ENCODE measurements around the gene DPM2. TPM values are rescaled to one million over a fixed set of nuclear protein-coding genes. Genes with fewer than 3 reads are reported as not detected.

DPM2 gene
- total and polyA plus RNA-seq, 2 of the 4 experiments (the other 2 are of a cell fraction): 10.8 to 60.6 TPM

GRCh38 chr9:127945942-127946341 is 8.3 kb upstream of the DPM2 start:
- no peak for DNase-seq
- ChIA-PET POLR2A (ENCODE audit: unreplicated experiment) (no interaction called here), CTCF (no interaction called here)
- Histone ChIP-seq H3K4ac (ENCODE audit: low read depth, low read length) (no peak overlapping the region), H4K91ac (ENCODE audit: insufficient read depth, low read depth, low read length) (no peak overlapping the region), H3K36me3 (ENCODE audit: control insufficient read depth, insufficient read depth, low read length) (peaks cover 33% of the 10 kb centered on the region), H3K27me3 (ENCODE audit: control insufficient read depth, insufficient read depth, low read length) (no peaks in the 10 kb centered on the region), H3K14ac (replicated peaks; ENCODE audit: low read depth, low read length) (no peak overlapping the region), H2BK15ac (ENCODE audit: low read depth, low read length) (no peak overlapping the region), H3K27ac (ENCODE audit: insufficient read depth, low read length) (no peak overlapping the region), H3K4me2 (ENCODE audit: low read depth, low read length) (no peak overlapping the region), H2AK5ac (ENCODE audit: low read depth, low read length) (no peak overlapping the region), H3K4me1 (ENCODE audit: control insufficient read depth, insufficient read depth, low read length) (peaks cover 5% of the 10 kb centered on the region; the same call in 1 of the 2 replicates), H3K56ac (ENCODE audit: extremely low read depth, insufficient read depth, low read length) (no peak overlapping the region), H2AFZ (replicated peaks; ENCODE audit: low read length, poor library complexity) (no peak overlapping the region), H4K20me1 (ENCODE audit: insufficient read depth, low read length) (peaks cover 12% of the 10 kb centered on the region), H3K23ac (ENCODE audit: low read depth, low read length) (no peak overlapping the region), H3K9me3 (ENCODE audit: control insufficient read depth, insufficient read depth, low read length) (no peaks in the 10 kb centered on the region), H3K9ac (ENCODE audit: low read depth, low read length) (no peak overlapping the region), H2BK5ac (ENCODE audit: low read depth, low read length, poor library complexity, severe bottlenecking) (no peak overlapping the region), H2BK20ac (ENCODE audit: low read depth, low read length) (no peak overlapping the region), H2AK9ac (replicated peaks; ENCODE audit: low read depth, low read length, poor library complexity) (peak overlapping the region; percentile 30), H3K9me1 (ENCODE audit: insufficient read depth, low read length) (peaks cover 6% of the 10 kb centered on the region; the same call in 1 of the 2 replicates), H3K4me3 (ENCODE audit: insufficient read depth, low read depth, low read length) (no peak overlapping the region), H2BK120ac (ENCODE audit: low read depth, low read length) (no peak overlapping the region), H3K18ac (ENCODE audit: low read depth, low read length) (no peak overlapping the region), H4K8ac (ENCODE audit: low read depth in 2 of 2, low read length in 2 of 2) (no peak overlapping the region), H4K5ac (ENCODE audit: low read depth, low read length) (no peak overlapping the region), H3K79me1 (ENCODE audit: low read depth in 1 of 2, low read length in 2 of 2) (peaks cover 0 to 22% of the 10 kb centered on the region in 2 experiments; a peak in 2 of 4 replicates)
- WGBS, 2 experiments (ENCODE audit: extremely low coverage in 2 of 2, insufficient read length in 1 of 2): 100% methylated on average over 1 of the region's 9 CpGs; no CpG with 5 or more reads in 1 of the 2 experiments
- no TSS peak for BruUV-seq (replicated peaks)
- dilution Hi-C loops (cut with HindIII; ENCODE audit: low sequenced_read_pairs, unreplicated experiment): no loop called here
- in situ Hi-C loops (cut with MboI; ENCODE audit: low sequenced_read_pairs): no loop called here
- intact Hi-C loops (cut with micrococcal nuclease): no loop called here
- ATAC-seq (ENCODE audit: low read depth): no peak
- TF ChIP-seq MXI1 (IDR thresholded peaks at IDR 0.05; ENCODE audit: borderline replicate concordance, low read depth, low read length) (no peak), CTCF (conservative IDR thresholded peaks at IDR 0.05; ENCODE audit: low read depth, low read length) (no peak), RFX5 (IDR thresholded peaks at IDR 0.05; ENCODE audit: low read depth, low read length) (no peak), BHLHE40 (IDR thresholded peaks at IDR 0.05; ENCODE audit: low read depth, low read length) (no peak), POLR2A (IDR thresholded peaks at IDR 0.05; ENCODE audit: low read depth, low read length) (no peak), CEBPB (IDR thresholded peaks at IDR 0.05; ENCODE audit: low read depth, low read length) (no peak), FOS (IDR thresholded peaks at IDR 0.05; ENCODE audit: low read depth, low read length) (no peak), RAD21 (IDR thresholded peaks at IDR 0.05; ENCODE audit: low read length) (no peak), SMC3 (IDR thresholded peaks at IDR 0.05; ENCODE audit: low read depth, low read length) (no peak)
- TF ChIP-seq, protein P1, sequence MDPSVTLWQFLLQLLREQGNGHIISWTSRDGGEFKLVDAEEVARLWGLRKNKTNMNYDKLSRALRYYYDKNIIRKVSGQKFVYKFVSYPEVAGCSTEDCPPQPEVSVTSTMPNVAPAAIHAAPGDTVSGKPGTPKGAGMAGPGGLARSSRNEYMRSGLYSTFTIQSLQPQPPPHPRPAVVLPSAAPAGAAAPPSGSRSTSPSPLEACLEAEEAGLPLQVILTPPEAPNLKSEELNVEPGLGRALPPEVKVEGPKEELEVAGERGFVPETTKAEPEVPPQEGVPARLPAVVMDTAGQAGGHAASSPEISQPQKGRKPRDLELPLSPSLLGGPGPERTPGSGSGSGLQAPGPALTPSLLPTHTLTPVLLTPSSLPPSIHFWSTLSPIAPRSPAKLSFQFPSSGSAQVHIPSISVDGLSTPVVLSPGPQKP (IDR thresholded peaks at IDR 0.05; ENCODE audit: borderline replicate concordance, low read depth, low read length): no peak
- TF ChIP-seq, protein P2, sequence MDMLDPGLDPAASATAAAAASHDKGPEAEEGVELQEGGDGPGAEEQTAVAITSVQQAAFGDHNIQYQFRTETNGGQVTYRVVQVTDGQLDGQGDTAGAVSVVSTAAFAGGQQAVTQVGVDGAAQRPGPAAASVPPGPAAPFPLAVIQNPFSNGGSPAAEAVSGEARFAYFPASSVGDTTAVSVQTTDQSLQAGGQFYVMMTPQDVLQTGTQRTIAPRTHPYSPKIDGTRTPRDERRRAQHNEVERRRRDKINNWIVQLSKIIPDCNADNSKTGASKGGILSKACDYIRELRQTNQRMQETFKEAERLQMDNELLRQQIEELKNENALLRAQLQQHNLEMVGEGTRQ (IDR thresholded peaks at IDR 0.05; ENCODE audit: low read depth, low read length): no peak

All from IMR-90 (cell line).